Esophagus squamous epithelium (tissue), 5 donors: ENCODE measurements around the gene BTNL8. TPM values are rescaled to one million over a fixed set of nuclear protein-coding genes. Genes with fewer than 3 reads are reported as not detected.

Experiments used
- DNase-seq: peaks from one replicate; lab custom pipeline; 2025; lab: John Stamatoyannopoulos, UW
- H3K27ac ChIP-seq, 4 donors: fragments of 200-600 bp; sonication (generic); one replicate each; pipeline ENCODE4 v1.5.1; 2016 to 2019; ENCODE audit warnings: mild to moderate bottlenecking in 1 of 4
- H3K27me3 ChIP-seq, 4 donors: fragments of 200-600 bp; sonication (generic); 1 replicate in 3 of 4; 2 replicates in 1 of 4; pipeline versions ENCODE4 v1.5.1 to v1.6.0; 2017 to 2021; ENCODE audit warnings: antibody characterized with exemption in 1 of 4
- H3K36me3 ChIP-seq, 3 donors: fragments of 200-600 bp; sonication (generic); one replicate each; pipeline ENCODE4 v1.5.1; 2016 to 2019
- H3K4me1 ChIP-seq, 3 donors: fragments of 200-600 bp; sonication (generic); one replicate each; pipeline ENCODE4 v1.5.1; 2017 to 2019
- H3K4me3 ChIP-seq, 4 donors: fragments of 200-600 bp; sonication (generic); 1 replicate in 3 of 4; 2 replicates in 1 of 4; pipeline ENCODE4 v1.5.1; 2016 to 2019; ENCODE audit warnings: mild to moderate bottlenecking in 2 of 4, moderate library complexity in 1 of 4
- H3K9me3 ChIP-seq, 3 donors: fragments of 200-600 bp; sonication (generic); one replicate each; pipeline ENCODE4 v1.5.1; 2016 to 2019
- POLR2A ChIP-seq, 4 donors: fragments of 450-650 bp; IDR thresholded peaks; one replicate each; pipeline ENCODE4 v1.6.1; 2017; ENCODE audit warnings: antibody characterized with exemption in 4 of 4, mild to moderate bottlenecking in 4 of 4, moderate library complexity in 3 of 4
- WGBS, 2 donors: methylation state at CpG; one replicate each; pipeline ENCODE4 v1.1.5; 2018; 5-methylcytosine and 5-hydroxymethylcytosine counted together
- intact Hi-C: fragments of 100-400 bp; cut with DNase I; formaldehyde crosslinking; loops from one replicate; pipeline ENCODE4 v1.15.0; 2022
- total RNA-seq, 4 donors: library from RNA; depleted of rRNA; stranded (reverse); fragments of >200 nt; gene quantifications; one replicate each; pipeline ENCODE4 v1.1.0, GENCODE V29; 2016
- TF ChIP-seq, protein P1 (sequence below), 6 experiments: fragments of 450-650 bp in 4 of 6; fragments of 200-600 bp in 2 of 6; sonication (generic) in 2 of 6; IDR thresholded peaks; one replicate each; pipeline ENCODE4 v1.5.1; 2016 to 2019; ENCODE audit warnings: antibody characterized with exemption in 6 of 6, mild to moderate bottlenecking in 4 of 6, moderate library complexity in 4 of 6
- donor health status: DM: yes; HTN: yes; CAD: no.

BTNL8 gene
- total RNA-seq, 4 donors from 2014 or later = 0.19 TPM; not detected in 3

DNA sequence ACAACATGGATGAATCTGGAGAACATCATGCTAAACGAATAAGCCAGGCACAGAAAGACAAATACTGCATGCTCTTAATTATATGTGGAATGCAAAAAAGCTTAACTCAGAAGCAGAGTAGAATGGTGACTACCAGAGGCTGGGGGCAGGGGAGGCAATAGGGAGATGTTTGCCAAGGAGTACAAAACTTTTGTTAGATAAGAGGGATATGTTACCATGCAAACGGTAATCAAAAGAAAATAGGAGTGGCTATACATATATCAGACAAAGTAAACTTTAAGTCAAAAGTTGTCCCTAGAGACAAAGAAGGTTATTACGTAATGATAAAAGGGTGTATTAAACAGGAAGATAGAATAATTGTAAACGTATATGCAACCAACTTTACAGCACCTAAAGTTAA, 71.9 kb downstream of the BTNL8 start:
- no peaks in the 10 kb centered on the region for H3K36me3 ChIP-seq
- TF ChIP-seq, protein P1, sequence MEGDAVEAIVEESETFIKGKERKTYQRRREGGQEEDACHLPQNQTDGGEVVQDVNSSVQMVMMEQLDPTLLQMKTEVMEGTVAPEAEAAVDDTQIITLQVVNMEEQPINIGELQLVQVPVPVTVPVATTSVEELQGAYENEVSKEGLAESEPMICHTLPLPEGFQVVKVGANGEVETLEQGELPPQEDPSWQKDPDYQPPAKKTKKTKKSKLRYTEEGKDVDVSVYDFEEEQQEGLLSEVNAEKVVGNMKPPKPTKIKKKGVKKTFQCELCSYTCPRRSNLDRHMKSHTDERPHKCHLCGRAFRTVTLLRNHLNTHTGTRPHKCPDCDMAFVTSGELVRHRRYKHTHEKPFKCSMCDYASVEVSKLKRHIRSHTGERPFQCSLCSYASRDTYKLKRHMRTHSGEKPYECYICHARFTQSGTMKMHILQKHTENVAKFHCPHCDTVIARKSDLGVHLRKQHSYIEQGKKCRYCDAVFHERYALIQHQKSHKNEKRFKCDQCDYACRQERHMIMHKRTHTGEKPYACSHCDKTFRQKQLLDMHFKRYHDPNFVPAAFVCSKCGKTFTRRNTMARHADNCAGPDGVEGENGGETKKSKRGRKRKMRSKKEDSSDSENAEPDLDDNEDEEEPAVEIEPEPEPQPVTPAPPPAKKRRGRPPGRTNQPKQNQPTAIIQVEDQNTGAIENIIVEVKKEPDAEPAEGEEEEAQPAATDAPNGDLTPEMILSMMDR (IDR thresholded peaks at IDR 0.05) = no peak
- TF ChIP-seq POLR2A (IDR thresholded peaks at IDR 0.05) = no peak
- intact Hi-C loops = no loop called here

DNA sequence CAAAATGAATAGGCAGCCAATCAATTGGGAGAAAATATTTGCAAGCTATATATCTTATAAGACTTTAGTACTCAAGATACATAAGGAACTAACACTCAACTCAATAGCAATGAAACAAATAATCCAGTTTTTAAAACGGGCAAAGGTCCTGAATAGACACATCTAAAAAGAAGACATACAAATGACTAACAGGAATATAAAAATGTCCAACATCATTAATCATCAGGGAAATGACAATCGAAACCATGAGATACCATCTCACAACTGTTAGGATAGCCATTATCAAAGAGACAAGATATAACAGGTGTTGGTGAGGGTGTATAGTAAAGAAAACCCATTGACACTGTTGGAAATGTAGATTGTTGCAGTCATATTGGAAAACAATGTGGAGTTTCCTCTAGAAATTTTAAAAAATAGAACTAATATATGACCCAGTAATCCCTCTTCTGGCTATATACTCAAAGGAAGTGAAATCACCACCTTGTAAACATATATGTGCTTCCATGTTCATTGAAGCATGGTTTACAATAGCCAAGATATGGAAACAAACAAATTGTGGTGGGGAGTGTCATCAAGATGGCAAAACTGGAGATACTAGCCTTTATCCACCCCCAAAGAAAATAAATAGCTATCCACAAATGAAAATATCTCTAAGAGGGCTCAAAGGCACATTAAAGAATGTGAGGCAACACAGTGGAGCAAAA, 75.8 kb downstream of the BTNL8 start:
- intact Hi-C loops = no loop called here
- Histone ChIP-seq H3K36me3 (no peaks in the 10 kb centered on the region), H3K27me3 (no peaks in the 10 kb centered on the region), H3K4me3 (no peak overlapping the region), H3K9me3 (no peaks in the 10 kb centered on the region), H3K27ac (no peak overlapping the region), H3K4me1 (no peaks in the 10 kb centered on the region)
- 53 to 72% methylated on average over 2 of the region's 2 CpGs for WGBS, 2 donors
- TF ChIP-seq, protein P1 (IDR thresholded peaks at IDR 0.05) = no peak
- no peak for TF ChIP-seq POLR2A (IDR thresholded peaks at IDR 0.05)
- no peak for DNase-seq

More for the DNA sequence above, 71.9 kb downstream of the BTNL8 start:
- Histone ChIP-seq H3K27ac (no peak overlapping the region), H3K4me3 (no peak overlapping the region), H3K9me3 (no peaks in the 10 kb centered on the region), H3K4me1 (no peaks in the 10 kb centered on the region), H3K27me3 (peaks cover 0 to 3% (median 0%) of the 10 kb centered on the region in 4 donors)
- WGBS, 2 donors = 24 to 33% methylated on average over 4 of the region's 4 CpGs
- DNase-seq = no peak

DNA sequence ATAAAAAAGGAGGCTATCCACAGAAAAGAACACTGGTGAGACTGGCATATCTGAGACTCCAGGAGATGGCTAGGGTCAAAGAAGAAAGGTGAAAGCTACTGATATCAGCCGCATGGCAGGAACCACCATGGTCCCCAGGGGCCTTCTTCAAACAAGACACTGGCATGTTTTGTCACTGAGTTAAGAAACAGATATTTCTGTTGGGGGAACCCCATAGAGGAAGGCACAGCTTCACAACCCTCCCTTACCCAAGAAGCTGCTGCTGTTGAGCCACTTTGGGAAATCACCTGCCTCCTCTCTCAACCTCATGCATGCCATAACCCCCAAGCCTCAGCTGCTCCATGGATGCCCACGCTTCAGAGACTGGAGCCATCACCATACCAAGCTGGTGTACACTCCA, 76.4 kb downstream of the BTNL8 start:
- intact Hi-C loops = no loop called here
- no peaks in the 10 kb centered on the region for H3K27me3 ChIP-seq

DNA sequence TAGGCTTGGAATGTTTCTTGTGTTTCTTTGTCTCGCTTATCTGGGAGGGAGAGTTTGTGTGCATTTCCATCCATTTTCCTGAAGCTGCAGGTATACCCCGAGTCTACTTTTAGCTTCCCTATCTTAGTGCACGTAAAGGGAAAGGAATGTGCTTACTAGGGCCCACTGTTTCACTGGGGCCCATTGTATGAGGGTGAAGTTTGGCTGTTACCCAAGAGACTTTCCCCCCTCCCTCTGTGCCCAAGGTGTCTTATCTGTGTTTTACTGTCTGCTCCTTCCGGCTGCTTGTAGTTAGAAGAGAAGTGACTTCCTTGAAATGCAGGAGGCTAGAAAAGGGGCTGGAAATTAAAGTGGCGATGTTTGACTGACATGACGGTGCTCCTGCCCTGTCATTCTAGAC, 77.6 kb downstream of the BTNL8 start:
- no peak for TF ChIP-seq POLR2A (IDR thresholded peaks at IDR 0.05)
- TF ChIP-seq, protein P1 (IDR thresholded peaks at IDR 0.05) = no peak
- Histone ChIP-seq H3K27me3 (no peaks in the 10 kb centered on the region), H3K9me3 (no peaks in the 10 kb centered on the region), H3K27ac (no peak overlapping the region), H3K4me3 (no peak overlapping the region), H3K4me1 (no peaks in the 10 kb centered on the region), H3K36me3 (no peaks in the 10 kb centered on the region)
- intact Hi-C loops = no loop called here
- WGBS, 2 donors = 54 to 65% methylated on average over 3 to 6 of the region's 6 CpGs
- DNase-seq = no peak

More for the DNA sequence above, 76.4 kb downstream of the BTNL8 start:
- H3K9me3 ChIP-seq = no peaks in the 10 kb centered on the region
- H3K27ac ChIP-seq = no peak overlapping the region
- no peak overlapping the region for H3K4me3 ChIP-seq
- TF ChIP-seq, protein P1 (IDR thresholded peaks at IDR 0.05) = no peak
- TF ChIP-seq POLR2A (IDR thresholded peaks at IDR 0.05) = no peak
- no peak for DNase-seq
- H3K36me3 ChIP-seq = no peaks in the 10 kb centered on the region
- H3K4me1 ChIP-seq = no peaks in the 10 kb centered on the region
- WGBS, 2 donors = 73 to 100% methylated on average over 1 to 2 of the region's 2 CpGs

DNA sequence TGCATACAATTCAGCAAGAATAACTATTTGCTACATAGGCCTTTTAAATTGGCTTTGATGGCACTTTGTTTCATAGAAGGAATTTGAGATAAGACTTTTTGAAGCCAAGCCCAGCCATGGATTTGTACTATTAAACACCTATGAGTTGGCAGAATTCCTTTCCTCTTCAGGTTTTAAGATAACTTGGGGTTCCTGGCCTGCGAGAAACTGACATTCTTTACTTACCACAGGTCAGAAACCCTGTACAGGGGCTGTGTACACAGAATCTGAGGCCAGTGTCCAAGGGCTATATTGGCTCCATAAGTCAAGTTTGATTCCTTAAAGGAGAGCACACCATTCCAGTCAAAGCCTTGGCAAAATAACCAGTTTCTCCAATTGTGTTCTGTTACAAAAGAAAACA, 78.9 kb downstream of the BTNL8 start:
- Histone ChIP-seq H3K4me1 (no peaks in the 10 kb centered on the region), H3K27ac (no peak overlapping the region), H3K36me3 (no peaks in the 10 kb centered on the region), H3K4me3 (no peak overlapping the region), H3K27me3 (no peaks in the 10 kb centered on the region), H3K9me3 (no peaks in the 10 kb centered on the region)
- 67 to 77% methylated on average over 1 of the region's 1 CpG for WGBS, 2 donors
- DNase-seq = no peak
- intact Hi-C loops = no loop called here
- TF ChIP-seq POLR2A (IDR thresholded peaks at IDR 0.05) = no peak
- TF ChIP-seq, protein P1 (IDR thresholded peaks at IDR 0.05) = no peak
